HG03045 (cell line): Measurements from ENCODE around the gene CPSF2.
"Not testable (repeated sequence)": the region's sequence is repeated elsewhere in the genome, so short reads cannot be mapped to it uniquely, and the experiment has no call there.

Source experiments
- ATAC-seq: cut with Tn5 transposase; IDR thresholded peaks from one replicate; pipeline ENCODE4 v1.9.1; 2021; ENCODE audit warnings: mild to moderate bottlenecking, moderate library complexity; ENCODE audit not compliant: unreplicated experiment

The CPSF2 gene

GRCh38 chr14:92154283-92154942, 32.6 kb downstream of the CPSF2 start:
- no peak for ATAC-seq

- ATAC-seq = no peak
These were observed 38.9 kb downstream of the CPSF2 start for GRCh38 chr14:92160619-92161018.

DNA sequence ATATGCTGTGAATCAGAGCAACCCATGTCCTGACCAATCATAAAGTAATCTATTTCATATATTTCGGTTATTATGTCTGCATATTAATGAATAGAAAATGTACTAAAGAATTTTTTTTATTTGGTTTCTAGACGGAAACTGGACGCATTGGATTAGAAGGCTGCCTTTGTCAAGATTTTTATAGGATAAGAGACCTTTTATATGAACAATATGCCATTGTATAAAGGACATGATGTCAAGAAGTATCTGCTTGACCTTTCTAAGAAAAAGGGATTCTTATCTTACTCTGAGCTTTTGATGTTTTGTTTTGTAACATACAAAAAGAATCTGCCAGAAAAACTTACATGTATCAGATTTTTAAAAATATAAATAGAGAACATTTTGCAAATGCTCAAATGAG, 39.8 kb downstream of the CPSF2 start:
- no peak for ATAC-seq

DNA sequence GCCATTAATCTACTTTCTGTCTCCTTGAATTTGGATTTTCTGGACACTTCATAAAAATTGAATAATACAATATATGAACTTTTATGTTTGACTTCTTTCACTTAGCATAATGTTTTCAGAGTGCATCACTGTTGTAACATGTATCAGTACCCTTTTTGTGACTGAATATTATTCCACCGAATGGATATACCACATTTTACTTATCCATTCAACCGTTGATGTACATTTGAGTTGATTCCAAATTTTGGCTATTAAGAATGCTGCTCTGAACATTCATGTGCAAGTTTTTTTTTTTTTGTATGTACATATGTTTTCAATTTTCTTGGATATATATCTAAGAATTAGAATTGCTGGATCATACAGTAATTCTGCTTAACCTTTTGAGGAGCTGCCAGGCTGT, 43.2 kb downstream of the CPSF2 start:
- ATAC-seq = no peak

DNA sequence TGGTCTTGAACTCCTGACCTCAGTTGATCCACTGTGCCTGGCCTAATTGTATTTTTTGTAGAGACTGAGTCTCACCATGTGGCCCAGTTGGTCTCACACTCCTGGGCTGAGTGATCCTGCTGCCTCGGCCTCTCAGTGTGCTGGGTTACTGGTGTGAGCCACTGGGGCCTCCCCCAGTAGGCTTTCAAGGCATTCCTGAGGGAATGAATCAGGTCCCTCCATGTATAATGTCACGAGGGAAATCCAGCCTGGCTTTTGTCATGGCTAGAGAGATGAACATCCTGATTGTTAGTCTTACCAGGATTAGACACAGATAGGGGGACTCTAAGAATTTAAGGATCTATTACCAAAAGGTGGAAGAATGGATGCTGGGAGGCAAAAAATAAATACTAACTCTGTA, 51.9 kb downstream of the CPSF2 start:
- no peak for ATAC-seq

GRCh38 chr14:92175811-92176210, 54.0 kb downstream of the CPSF2 start:
- ATAC-seq = no peak

GRCh38 chr14:92176476-92176875, 54.7 kb downstream of the CPSF2 start:
- ATAC-seq = no peak

GRCh38 chr14:92179178-92179577, 57.4 kb downstream of the CPSF2 start:
- not testable (repeated sequence) for ATAC-seq

- no peak for ATAC-seq
These were observed 63.8 kb downstream of the CPSF2 start for GRCh38 chr14:92185559-92185958.

GRCh38 chr14:92187616-92188015, 65.8 kb downstream of the CPSF2 start:
- not testable (repeated sequence) for ATAC-seq

GRCh38 chr14:92190768-92191167, 69.0 kb downstream of the CPSF2 start:
- ATAC-seq = no peak

- no peak for ATAC-seq
These were observed 77.0 kb downstream of the CPSF2 start for GRCh38 chr14:92198804-92199203.

GRCh38 chr14:92199763-92200162, 78.0 kb downstream of the CPSF2 start:
- ATAC-seq = no peak

- no peak for ATAC-seq
These were observed 81.3 kb downstream of the CPSF2 start for GRCh38 chr14:92203116-92203515.

DNA sequence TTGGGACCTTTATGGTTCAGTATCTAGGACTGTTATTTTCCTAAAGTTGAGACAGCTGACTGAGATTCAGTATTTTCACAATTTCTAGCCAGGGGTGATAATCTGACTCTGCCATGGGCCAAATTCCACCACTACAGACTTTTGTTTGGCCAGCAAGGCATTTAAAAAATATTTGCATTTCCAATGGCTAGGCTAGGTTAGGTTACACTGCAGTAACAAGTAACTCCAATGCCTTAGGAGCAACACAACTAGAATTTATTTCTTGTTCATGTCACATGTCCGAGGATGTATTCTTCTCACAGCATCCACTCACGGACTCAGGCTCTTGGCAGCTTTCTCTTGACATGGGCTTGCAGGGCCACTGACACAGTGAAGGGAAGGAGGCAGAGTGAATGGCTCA, 83.0 kb downstream of the CPSF2 start:
- no peak for ATAC-seq

DNA sequence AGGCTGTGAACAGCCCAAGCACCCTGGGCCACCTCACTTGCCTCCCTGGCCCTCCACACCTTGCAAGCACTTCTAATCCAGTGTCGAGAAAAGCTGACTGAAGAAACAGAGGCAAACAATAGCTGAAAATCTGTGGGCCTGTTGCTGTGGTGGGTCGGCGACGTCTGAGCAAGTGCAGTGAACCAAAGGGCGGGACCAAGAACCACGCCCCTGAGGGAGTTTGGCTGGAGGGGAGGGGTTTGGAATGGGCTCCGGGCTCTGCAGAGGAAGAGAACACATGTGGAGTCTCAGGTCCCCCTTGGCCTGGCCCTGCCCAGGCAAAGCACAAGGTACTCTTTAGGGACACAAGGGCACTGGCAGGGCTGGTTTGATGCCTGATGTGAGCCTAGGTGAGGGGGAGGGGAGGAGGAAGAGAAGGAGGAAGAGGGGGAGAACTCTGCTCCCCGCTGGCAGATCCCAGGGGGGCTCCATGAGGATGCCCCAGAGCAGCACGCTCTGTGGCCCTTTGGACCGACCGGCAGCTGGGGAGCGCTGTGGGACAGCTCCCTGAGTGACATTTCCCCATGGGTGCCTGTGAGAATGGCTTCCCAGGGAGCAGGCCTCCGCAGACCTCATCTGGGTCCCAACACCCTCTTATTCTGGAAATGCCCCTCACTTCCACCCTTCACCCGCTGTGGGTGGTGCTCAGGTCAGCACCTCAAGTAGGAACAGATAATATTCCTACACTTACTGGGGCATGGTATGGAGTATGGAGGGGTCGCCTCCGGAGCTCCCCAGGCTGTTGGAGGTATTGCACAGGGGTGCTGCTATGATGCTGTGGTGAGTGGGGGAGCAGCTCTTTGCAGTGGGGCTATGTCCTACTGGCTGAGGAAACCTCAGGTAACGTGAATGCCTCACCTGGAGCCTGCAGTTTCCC, 85.5 kb downstream of the CPSF2 start:
- ATAC-seq = no peak

GRCh38 chr14:92207928-92208265, 86.1 kb downstream of the CPSF2 start:
- no peak for ATAC-seq

GRCh38 chr14:92209141-92209540, 87.4 kb downstream of the CPSF2 start:
- no peak for ATAC-seq

- ATAC-seq = not testable (repeated sequence)
These were observed 91.4 kb downstream of the CPSF2 start for GRCh38 chr14:92213125-92213524.

DNA sequence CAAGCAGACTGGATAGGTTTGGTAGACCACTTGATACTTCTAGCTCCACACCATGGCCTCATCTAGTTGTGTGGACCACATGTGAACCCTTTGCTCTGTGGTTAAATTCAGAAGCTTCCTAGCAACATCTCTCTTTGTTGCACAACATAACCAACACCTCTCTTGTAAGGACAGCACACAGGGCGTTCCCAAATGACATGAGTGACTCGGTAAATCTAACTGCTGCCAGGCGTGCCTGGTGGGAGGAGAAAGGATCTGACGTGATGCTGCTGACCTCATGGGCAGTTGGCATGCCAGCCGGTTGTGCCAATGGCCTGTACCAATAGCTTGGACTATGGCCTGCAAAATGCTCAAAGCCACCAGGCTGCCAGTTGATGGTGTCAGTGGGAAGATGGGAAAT, 93.8 kb downstream of the CPSF2 start:
- no peak for ATAC-seq

DNA sequence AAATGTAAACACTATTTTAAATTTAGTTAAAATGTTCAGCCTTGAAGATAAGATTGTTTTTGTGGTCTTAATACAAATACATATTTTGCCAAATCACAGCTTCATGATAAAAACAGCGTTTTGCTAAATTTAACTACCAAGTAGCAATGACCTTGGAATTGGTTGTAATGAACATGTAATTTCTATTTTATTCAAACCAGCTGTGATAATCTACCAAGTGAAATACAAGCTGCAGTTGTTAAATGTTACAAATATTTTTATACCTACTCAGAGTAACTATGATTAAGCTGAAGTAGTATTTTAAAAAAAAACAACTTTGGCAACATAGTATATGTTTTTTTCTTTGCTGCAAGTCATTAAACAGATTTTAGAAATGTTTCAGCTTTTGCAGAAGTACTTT, 96.2 kb downstream of the CPSF2 start:
- no peak for ATAC-seq
